ENCODE data around the gene CPED1. TPM values are rescaled to one million over a fixed set of nuclear protein-coding genes. Genes with fewer than 3 reads are reported as not detected.

The CPED1 gene
- total RNA-seq, 1 experiment from 2014 or later: 0.44 TPM

DNA sequence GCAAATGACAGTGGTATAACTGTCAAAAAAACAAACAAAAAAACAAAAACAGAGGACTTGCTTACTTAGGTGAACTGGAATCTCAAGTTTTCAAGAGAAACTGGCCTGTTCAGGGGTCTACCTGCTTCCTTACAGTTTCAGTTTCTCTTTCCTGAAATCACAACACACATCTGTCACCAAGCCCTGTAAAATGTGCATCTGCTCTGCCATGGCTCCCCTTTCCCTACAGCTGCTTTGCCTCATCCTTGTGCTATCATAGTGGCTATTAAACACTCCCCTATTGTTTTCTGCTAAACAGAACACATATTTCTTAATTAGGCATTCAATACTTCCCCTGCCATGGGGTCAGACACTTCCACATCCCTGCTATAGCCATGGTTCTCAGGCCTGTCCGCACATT, 37.6 kb downstream of the CPED1 start:
- ATAC-seq: no peak
- Mint-ChIP-seq H3K4me1 (peaks cover 13% of the 10 kb centered on the region), H3K27me3 (ENCODE audit: low read depth) (no peaks in the 10 kb centered on the region), H3K27ac (no peak overlapping the region), H3K4me3 (no peak overlapping the region), H3K9me3 (0 out of 2 replicates have a peak, but pooled peaks cover 5% of the 10 kb centered on the region), H3K36me3 (no peaks in the 10 kb centered on the region)
- TF ChIP-seq CREM (CRISPR knock-in tag; IDR thresholded peaks at IDR 0.05) (no peak), CDX4 (CRISPR knock-in tag; IDR thresholded peaks at IDR 0.05; ENCODE audit: borderline replicate concordance) (no peak), ZNF317 (CRISPR knock-in tag; IDR thresholded peaks at IDR 0.05; ENCODE audit: borderline replicate concordance, low read depth) (no peak), ESRRA (CRISPR knock-in tag; IDR thresholded peaks at IDR 0.05; ENCODE audit: borderline replicate concordance) (no peak)
- CTCF ChIA-PET: interaction anchor here (0.6 to 2.6 kb wide), 2 partner anchors 55 to 82 kb away, joined by 3 to 5 read pairs; no protein-coding TSS in a partner anchor
- POLR2A ChIA-PET: interaction anchor here (0.6 kb wide), 1 partner anchor 98 kb away, joined by 3 read pairs; no protein-coding TSS in a partner anchor
- no peak for DNase-seq (ENCODE audit: low spot score)

DNA sequence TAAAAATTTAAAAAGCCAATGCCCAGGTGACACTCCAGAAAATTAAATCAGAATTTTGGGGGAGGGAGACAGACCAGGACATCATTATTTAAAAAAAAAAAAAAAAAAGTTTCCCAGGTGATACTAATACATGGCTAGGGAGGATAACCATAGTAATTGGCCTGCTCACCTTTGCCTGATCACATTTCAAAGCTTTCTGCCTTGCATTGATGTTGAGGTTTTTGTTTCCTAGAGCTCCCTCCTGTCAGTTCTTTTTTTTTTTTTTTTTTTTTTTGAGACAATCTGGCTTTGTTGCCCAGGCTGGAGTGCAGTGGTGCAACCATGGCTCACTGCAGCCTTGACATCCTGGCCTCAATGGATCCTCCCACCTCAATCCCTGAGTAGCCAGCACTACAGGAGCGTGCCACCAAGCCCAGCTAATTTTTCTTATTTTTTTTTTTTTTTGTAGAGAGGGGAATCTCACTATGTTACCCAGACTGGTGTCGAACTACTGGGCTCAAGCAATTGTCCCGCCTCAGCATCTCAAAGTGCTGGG, 38.1 kb downstream of the CPED1 start:
- Mint-ChIP-seq H3K9me3 (0 out of 2 replicates have a peak, but pooled peaks cover 5% of the 10 kb centered on the region), H3K4me1 (peaks cover 13% of the 10 kb centered on the region), H3K27ac (no peak overlapping the region), H3K36me3 (no peaks in the 10 kb centered on the region), H3K27me3 (ENCODE audit: low read depth) (no peaks in the 10 kb centered on the region), H3K4me3 (no peak overlapping the region)
- ChIA-PET CTCF (interaction anchor here (0.6 to 2.6 kb wide), 3 partner anchors 17 to 82 kb away, joined by 3 to 5 read pairs (median 4); no protein-coding TSS in a partner anchor), POLR2A (interaction anchor here (0.6 kb wide), 1 partner anchor 98 kb away, joined by 3 read pairs; no protein-coding TSS in a partner anchor)
- ATAC-seq (no peak; the same call in 1 of the 2 replicates), DNase-seq (ENCODE audit: low spot score) (no peak)
- TF ChIP-seq CREM (CRISPR knock-in tag; IDR thresholded peaks at IDR 0.05) (no peak), JAZF1 (CRISPR knock-in tag; IDR thresholded peaks at IDR 0.05) (no peak), GRHL2 (CRISPR knock-in tag; IDR thresholded peaks at IDR 0.05; ENCODE audit: insufficient replicate concordance, severe bottlenecking) (no peak), ZNF317 (CRISPR knock-in tag; IDR thresholded peaks at IDR 0.05; ENCODE audit: borderline replicate concordance, low read depth) (no peak), GTF2I (CRISPR knock-in tag; conservative IDR thresholded peaks at IDR 0.05) (no peak), NFE2L1 (CRISPR knock-in tag; IDR thresholded peaks at IDR 0.05) (no peak), ZNF138 (CRISPR knock-in tag; conservative IDR thresholded peaks at IDR 0.05) (no peak), ZNF232 (CRISPR knock-in tag; IDR thresholded peaks at IDR 0.05) (no peak), JUN (CRISPR knock-in tag; IDR thresholded peaks at IDR 0.05) (no peak), ZNF219 (CRISPR knock-in tag; IDR thresholded peaks at IDR 0.05; ENCODE audit: borderline replicate concordance) (no peak), NFATC4 (CRISPR knock-in tag; IDR thresholded peaks at IDR 0.05) (no peak), ZNF396 (CRISPR knock-in tag; IDR thresholded peaks at IDR 0.05; ENCODE audit: borderline replicate concordance) (no peak)
- TF ChIP-seq, protein P1, sequence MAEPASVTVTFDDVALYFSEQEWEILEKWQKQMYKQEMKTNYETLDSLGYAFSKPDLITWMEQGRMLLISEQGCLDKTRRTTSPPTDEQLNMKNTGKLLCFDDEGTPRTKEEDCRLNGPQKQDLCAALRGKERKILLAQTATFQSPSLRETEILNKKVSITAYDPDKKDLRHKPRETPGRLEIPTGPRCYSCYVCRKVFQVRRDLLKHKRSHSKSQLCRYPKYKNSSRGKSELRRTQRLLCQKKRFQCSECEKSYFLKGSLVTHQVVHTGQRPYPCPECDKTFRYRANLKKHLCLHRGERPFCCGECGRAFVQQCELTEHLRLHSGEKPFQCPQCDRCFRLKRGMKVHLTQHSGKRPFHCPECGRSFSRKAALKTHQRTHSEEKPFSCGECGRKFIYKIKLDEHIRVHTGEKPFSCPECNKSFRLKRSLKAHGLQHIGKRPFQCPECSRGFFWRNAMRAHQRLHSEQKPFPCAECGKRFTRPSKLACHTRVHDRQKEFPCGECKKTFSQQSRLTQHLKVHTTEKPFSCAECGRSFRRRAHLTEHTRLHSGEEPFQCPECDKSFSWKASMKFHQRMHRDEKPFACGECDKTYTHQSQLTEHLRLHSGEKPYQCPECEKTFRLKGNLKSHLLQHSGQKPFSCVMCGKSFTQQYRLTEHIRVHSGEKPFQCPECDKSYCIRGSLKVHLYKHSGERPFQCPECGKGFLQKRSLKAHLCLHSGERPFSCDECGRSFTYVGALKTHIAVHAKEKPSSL (CRISPR knock-in tag; conservative IDR thresholded peaks at IDR 0.05): no peak
- TF ChIP-seq, protein P2, sequence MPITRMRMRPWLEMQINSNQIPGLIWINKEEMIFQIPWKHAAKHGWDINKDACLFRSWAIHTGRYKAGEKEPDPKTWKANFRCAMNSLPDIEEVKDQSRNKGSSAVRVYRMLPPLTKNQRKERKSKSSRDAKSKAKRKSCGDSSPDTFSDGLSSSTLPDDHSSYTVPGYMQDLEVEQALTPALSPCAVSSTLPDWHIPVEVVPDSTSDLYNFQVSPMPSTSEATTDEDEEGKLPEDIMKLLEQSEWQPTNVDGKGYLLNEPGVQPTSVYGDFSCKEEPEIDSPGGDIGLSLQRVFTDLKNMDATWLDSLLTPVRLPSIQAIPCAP (CRISPR knock-in tag; IDR thresholded peaks at IDR 0.05): no peak
- TF ChIP-seq, protein P3, sequence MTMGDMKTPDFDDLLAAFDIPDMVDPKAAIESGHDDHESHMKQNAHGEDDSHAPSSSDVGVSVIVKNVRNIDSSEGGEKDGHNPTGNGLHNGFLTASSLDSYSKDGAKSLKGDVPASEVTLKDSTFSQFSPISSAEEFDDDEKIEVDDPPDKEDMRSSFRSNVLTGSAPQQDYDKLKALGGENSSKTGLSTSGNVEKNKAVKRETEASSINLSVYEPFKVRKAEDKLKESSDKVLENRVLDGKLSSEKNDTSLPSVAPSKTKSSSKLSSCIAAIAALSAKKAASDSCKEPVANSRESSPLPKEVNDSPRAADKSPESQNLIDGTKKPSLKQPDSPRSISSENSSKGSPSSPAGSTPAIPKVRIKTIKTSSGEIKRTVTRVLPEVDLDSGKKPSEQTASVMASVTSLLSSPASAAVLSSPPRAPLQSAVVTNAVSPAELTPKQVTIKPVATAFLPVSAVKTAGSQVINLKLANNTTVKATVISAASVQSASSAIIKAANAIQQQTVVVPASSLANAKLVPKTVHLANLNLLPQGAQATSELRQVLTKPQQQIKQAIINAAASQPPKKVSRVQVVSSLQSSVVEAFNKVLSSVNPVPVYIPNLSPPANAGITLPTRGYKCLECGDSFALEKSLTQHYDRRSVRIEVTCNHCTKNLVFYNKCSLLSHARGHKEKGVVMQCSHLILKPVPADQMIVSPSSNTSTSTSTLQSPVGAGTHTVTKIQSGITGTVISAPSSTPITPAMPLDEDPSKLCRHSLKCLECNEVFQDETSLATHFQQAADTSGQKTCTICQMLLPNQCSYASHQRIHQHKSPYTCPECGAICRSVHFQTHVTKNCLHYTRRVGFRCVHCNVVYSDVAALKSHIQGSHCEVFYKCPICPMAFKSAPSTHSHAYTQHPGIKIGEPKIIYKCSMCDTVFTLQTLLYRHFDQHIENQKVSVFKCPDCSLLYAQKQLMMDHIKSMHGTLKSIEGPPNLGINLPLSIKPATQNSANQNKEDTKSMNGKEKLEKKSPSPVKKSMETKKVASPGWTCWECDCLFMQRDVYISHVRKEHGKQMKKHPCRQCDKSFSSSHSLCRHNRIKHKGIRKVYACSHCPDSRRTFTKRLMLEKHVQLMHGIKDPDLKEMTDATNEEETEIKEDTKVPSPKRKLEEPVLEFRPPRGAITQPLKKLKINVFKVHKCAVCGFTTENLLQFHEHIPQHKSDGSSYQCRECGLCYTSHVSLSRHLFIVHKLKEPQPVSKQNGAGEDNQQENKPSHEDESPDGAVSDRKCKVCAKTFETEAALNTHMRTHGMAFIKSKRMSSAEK (CRISPR knock-in tag; IDR thresholded peaks at IDR 0.05; ENCODE audit: borderline replicate concordance): no peak

Measured in WTC11 (cell line).